CD4-positive, alpha-beta T cell treated with Interleukin-17A for 1 hour (primary cell): ENCODE results near the gene ZNF747.
"Not testable (repeated sequence)": the region's sequence is repeated elsewhere in the genome, so short reads cannot be mapped to it uniquely, and the experiment has no call there.

Source experiments
- DNase-seq: peaks from one replicate; pipeline ENCODE4 v3.0.0-alpha.2; 2020

ZNF747 gene

DNA sequence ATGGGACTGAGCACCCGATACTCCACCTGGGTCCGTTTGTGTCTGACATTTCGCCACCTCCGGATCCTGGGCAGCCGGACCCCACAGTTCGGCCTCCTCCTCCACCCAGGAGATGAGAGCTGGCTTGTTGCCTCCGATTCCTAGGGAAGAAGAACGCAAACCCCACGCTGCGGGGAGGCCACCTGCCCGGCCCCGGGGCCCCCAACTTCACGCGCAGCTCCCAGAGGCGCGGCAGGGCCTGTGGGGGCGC, 23.0 kb upstream of the ZNF747 start:
- DNase-seq, result no peak

DNA sequence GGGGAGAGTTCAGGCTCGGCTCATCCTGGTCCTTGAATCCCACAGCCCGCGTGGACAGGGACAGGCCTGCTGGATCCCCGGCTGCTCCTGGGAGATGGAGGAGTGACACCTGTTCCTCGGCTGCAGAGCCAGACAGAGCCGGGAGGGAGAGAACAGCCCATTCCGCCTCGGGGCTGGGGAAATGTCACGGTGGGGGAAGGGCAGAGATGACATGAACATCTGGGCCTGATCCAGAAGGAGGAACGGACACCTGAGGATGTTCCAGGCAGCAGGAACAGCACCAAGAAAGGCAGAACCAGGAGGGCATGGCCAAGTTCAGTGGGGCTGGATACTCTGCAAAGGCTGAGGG, 21.4 kb upstream of the ZNF747 start:
- DNase-seq, result no peak

DNA sequence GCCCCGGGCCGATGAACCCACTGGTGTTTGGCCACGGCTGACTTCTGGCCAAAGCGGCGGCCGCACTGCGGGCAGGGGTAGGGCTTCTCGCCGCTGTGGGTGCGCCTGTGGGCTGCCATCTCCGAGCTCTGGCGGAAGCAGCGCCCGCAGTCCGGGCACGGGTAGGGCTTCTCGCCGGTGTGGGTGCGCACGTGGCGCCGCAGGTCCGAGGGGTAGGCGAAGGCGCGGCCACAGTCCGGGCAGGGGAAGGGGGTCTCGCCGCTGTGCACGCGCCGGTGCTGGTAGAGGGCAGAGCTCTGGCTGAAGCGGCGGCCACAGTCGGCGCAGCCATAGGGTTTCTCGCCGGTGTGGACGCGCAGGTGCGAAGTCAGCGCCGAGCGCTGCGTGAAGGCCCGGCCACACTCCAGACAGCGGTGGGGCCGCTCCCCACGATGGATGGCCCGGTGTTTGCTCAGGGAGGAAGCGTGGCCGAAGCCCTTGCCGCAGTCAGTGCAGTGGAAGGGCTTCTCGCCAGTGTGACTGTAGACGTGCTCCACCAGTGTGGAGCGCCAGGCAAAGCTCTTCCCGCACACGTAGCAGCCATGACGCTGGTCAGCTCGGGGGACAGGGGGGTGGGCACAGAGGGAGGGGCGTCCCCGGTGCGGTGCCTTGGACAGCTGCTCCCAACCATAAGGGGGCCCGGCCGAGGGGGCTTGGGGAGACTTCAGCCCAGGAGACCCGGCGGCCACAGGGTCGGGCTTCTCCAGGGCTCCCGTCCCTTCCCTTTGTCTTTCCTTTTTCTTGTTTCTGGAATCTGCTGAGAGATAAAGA, 20.9 kb upstream of the ZNF747 start:
- no peak for DNase-seq

DNA sequence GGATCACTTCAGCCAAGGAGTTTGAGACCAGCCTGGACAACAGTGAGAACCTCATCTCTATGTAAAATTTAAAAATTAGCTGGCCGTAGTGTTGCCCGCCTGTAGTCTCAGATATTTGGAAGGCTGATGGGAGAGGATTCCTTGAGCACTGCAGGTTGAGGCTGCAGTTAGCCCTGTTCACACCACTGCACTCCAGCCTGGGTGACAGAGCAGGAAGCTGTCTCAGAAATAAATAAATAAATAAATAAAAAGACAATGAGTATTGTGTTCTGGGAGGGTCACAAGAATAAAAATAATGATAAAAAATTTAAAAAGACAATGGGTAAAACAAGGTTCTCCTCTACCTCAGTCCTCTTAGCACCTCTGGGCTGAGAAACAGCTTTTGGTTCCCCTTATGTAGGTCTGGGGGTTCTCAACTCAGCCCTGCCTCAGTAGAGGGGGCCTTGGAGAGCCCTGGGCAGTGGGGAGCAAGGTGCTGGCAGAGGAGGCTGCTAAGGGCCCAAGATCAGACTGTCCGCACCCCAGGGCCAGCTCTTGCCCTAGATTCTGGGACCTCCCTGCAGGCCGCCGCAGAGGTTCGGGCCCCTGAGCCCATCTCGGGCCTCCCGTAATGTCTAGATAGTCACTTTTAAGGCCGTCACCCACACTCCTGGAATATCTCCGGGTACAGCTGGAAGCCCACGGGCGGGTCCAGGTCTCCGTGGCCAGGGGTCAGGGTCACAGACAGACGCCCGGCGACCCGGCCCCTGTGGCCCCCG, 20.1 kb upstream of the ZNF747 start:
- DNase-seq, result no peak

DNA sequence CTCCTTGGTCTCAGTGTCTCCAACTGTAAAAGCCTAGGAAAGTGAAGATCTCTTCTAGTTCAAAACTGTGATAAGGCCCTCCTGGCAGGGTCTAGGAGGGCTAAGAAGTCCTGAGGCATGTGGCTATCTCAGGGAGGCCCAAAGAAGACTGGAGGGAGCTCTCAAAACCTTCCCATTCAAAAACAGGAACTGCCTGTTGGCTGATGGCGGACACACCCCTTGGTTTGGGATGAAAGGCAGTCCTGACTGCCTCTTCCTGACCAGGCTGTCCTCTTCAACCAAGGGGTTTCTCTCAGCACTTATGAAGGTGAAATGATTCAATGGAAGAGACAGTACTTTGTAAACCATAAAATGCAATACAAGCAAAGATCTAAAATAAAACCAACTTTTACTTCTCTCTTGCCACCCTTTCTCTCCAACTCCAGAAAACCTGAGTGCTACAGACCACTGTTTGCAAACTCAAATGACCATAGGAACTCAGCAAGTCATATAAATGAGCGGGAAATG, 18.8 kb upstream of the ZNF747 start:
- DNase-seq, result no peak

DNA sequence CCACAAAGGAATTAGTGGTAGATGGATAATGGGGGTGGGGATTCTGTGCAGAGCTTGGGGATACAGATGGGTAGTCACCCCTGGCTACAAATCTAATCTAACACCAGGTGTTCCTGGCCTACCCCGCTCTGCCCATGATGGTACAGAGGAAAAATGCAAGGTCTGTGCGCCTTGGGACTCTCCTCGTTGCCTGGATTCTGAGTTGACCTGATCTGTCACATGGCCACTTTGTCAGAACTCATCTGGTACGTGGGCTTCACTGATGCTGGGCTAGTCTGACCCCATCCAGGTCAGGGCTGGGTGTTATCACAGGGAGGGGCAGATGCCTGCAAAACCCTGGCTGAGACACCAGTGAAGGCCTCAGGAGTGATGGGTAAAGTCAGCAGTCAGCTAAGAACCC, 18.3 kb upstream of the ZNF747 start:
- DNase-seq, result no peak

DNA sequence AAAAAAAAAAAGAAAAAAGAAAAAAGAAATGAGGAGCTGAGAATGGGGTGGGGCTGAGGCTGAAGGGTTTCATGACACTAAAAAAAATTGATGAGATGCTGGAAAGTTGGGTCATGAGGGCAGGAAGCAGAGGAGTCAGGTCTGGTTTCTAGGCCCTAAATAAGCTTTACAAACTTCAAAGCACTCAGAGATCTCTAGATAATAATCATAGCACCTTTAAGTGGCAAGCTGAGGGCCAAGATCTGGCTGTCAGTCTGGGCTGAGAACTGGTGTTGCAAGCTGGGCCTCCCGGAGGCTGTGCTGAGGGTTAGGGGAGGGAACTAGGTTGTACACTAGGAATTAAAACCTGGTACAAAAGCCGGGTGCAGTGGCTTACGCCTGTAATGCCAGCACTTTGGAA, 17.1 kb upstream of the ZNF747 start:
- peak; percentile 90 for DNase-seq

DNA sequence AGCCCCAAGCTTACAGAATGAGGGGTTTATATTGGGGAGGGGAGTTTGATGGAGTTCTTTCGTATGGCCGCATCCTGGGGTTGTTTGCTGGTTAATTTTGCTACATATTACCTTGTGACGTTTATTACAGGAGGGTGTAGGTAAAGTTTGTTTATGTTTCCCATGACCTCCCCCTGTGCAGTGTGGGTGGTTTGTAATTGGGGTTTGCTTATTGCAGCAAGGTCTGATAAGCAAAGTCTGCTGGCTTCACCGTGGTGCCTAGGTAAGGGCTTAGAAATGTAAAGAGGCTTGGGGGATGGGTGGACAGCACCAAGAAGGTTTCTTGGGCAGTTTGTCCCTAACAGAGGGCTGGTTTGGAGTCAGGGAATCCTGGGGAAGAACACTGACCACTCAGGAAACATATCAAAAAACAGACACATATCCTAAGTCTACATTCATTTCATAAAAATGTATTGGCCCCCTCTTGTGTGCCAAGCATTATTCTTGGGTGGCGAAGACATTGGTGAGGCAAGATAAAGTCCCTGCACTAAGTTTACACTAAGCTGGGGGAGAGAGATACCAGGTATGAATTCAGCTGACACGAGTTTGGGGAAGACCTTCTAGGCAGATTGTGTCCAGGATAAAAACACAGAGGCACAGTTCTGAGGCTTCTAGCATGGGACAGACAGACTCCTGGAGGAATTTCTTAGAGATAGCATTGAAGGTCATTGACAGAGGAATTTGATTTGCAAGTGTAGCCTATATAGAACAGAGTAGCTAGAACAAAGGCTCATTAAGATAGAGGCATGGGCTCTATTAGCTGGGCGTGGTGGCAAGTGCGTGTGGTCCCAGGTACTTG, 14.0 kb upstream of the ZNF747 start:
- no peak for DNase-seq

DNA sequence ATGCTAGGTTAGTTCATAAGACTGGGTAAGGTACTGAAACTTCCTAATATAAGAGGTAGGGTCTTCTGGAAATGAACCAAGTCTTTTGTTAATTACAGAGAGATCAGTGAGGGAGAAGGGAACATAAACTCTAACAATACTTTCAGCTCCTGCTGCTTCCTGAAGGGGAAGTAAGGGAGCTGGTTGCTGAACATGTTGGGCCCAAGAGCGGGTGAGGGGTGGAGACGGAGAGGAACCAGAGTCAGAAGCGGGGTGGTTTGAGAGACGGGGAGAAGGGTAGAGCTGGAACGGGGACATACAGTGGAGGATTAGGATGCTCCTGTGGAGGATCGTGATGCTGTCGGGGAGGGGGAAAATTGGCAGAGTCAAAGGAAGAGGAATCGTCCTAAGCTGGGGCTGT, 11.5 kb upstream of the ZNF747 start:
- DNase-seq, result no peak

DNA sequence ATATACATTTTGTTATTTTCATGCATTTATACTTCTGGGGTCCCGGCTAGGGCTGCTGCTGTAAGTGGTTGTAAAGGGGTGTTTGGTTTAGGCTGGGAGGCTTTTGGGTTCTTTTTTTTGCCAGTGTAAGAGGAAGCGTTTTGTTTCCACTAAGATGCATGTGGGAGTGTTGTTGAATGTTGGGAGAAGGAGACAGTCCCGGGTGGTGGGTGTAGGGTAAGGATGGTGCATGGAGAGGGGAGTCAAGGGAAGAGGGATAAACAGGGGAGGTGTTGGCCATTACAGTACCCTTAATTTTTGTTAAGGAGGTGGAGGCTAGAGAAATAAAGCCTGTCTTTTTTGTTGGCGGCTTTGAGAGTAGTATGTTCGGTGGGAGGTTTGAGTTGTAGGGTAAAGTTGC, 8.4 kb upstream of the ZNF747 start:
- DNase-seq, result no peak

DNA sequence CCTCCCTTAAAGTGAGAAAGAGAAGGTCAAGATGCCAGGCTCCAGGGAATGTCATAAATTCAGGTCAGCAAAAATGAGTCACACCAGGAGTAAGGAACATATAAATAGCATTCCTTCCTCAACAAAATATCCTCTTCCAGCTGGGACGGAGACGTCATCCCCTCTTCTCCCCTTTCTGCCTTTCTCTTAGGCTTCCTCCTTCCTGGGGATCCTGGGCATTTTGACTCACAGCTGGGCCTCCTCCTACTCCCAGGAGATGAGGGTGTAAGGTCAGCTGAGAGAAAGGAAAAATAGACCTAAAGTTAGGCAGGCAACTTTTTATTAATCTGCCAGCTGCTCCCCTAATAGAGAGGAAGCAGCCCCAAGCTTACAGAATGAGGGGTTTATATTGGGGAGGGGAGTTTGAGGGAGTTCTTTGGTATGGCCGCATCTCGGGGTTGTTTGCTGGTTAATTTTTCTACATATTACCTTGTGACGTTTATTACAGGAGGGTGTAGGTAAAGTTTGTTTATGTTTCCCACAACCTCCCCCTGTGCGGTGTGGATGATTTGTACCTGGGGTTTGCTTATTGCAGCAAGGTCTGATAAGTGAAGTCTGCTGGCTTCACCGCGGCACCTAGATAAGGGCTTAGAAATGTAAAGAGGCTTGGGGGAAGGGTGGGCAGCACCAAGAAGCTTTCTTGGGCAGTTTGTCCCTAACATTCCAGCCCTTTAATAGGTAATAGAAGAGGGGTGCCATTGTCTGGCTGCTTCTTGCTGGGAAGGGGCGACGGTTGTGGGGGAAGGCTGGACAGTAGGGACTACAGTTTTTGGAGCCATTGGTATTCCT, 7.1 kb upstream of the ZNF747 start:
- DNase-seq, result no peak

DNA sequence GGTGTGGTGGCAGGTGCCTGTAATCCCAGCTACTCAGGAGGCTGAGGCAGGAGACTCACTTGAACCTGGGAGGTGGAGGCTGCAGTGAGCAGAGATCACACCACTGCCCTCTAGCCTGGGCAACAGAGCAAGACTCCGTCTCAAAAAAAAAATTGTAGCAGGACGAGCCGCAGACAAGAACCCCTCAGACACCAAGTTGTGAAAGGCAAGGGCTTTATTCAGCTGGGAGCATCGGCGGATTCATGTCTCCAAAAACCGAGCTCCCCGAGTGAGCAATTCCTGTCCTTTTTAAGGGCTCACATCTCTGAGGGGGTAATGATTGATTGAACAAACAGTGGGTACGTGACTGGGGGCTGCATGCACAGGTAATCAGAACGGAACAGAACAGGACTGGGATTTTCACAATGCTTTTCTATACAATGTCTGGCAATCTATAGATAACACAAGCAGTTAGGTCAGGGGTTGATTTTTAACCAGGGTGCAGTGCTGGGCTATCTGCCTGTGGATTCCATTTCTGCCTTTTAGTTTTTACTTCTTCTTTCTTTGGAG, 6.3 kb upstream of the ZNF747 start:
- DNase-seq, result not testable (repeated sequence)

DNA sequence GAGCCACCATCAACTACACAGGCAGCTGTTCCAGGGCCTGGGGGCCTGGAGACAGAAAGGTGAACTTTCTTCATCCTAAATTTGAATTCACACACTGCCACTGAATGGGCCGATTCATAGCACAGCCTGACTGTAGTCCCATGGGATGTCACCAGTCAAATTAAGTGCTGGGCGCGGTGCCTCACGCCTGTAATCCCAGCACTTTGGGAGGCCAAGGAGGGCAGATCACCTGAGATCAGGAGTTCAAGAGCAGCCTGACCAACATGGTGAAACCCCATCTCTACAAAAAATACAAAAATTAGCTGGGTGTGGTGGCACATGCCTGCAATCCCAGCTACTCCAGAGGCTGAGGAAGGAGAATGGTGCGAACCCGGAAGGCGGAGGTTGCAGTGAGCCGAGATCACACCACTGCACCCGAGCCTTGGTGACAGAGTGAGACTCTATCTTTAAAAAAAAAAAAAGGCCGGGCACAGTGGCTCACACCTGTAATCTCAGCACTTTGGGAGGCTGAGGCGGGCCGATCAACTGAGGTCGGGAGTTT, 5.4 kb upstream of the ZNF747 start:
- DNase-seq, result not testable (repeated sequence)

DNA sequence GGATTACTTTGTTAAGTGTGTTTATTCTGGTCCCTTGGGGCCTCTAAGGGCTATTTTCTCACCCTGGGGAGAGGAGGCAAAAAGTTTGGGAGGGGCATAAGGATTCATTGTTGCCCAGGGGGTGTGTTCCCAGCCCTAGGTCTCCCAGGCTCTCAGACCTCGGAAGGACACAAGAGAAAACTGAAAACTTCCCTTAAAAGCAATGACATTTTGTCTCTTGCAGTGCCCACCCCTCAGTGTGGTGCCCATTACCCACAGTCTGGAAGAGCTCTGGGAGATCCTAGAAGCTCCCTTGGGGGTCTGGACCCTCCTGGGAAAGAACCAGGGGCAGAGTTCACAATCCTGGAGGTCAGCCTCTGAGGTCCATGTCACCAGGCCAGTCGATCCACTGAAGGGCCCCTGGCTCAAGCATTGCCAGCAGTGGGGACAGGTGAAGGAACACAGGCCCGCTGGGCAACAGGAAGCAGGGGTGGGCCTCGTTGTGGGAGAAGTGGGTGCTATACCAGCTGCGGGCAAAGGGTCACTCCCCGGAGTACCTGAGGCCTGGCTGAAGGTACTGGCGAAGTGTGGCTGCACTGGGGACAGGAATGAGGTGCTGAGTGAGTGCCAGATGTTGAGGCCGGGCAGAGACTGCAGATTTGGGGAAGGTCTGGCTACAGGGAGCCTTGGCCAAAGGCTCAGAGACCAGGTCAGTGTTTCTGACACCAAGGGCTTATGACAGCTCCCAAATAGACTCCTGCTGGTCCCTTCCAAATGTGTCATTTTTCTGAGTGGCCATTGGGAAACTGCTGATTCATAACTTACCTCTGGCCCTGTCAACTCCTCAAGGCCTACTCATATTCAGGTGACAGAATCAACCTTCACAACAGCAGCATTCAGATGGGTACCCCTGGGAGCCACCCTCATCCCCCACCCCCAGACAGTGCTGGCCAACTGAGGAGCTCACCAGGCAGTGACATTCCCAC, 4.6 kb upstream of the ZNF747 start:
- DNase-seq, result no peak

DNA sequence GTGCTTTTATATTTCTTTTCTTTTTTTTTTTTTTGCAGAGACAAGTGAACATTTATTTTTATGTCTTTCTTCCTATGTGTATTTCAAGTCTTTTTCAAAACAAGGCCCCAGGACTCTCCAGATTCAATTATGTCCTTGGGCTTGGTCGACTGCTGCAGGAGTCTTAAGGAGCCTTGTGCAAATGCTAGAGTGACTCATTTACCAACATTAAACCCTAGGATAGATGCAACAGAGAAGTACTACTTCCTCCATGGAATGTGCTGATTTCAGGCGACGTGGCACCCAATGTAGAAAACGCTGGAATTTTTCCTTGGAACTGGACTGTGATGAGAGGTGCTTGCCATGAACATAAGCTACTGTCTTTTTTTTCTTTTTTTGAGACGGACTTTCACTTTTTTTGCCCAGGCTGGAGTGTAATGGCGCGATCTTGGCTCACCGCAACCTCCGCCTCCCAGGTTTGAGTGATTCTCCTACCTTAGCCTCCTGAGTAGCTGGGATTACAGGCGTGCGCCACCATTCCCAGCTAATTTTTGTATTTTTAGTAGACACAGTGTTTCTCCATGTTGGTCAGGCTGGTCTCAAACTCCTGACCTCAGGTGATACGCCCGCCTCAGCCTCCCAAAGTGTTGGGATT, 1.9 kb upstream of the ZNF747 start:
- not testable (repeated sequence) for DNase-seq

DNA sequence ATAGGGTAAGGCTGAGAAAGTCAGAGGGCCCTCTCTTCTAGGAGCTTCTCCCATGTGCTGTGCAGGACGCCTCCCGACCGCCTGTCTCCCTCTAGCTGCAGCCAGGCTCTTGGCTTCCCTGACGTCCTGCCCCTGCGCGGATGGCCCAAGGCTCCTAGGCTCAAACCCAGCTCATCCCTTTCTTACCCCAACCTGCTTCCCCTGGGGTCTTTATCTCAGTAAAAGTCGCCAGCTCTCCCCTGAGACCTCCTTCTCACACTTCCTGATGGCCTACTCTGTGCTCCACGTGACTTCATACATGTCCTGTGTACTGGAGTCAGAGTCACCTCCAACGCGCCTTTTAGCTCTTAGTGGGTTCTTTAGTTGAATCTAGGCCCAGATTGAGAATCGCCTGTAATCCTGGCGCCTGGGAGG, 1.1 kb upstream of the ZNF747 start:
- DNase-seq, result peak; percentile 68

DNA sequence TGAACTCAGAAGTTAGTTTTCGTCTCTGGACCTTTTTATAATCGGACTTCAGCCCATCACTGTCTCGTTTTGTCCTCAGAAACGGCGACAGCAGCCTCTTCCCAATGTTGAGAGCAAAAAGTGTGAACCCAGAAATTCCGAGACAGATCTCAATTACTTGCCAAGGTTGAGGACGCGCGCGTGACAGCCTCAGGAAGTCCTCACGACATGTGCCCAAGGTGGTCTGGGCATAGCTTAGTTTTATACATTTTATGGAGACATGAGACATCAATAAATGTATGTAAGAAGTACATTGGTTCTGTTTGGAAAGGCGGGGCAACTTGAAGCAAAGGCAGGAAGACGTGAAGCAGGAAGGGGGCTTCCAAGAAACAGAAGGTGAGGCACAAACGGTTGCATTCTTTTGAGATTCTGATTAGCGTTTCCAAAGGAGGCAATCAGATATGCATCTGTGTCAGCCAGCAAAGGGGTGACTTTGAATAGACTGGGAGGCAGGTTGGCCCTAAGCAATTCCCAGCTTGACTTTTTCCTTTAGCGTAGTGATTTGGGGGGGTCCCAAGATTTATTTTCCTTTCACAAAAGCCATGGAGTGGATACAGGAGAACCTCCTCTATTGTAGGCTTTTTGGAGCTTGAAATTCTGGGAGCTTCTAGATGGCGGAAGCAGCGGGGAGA, 583 bp upstream of the ZNF747 start:
- no peak for DNase-seq

DNA sequence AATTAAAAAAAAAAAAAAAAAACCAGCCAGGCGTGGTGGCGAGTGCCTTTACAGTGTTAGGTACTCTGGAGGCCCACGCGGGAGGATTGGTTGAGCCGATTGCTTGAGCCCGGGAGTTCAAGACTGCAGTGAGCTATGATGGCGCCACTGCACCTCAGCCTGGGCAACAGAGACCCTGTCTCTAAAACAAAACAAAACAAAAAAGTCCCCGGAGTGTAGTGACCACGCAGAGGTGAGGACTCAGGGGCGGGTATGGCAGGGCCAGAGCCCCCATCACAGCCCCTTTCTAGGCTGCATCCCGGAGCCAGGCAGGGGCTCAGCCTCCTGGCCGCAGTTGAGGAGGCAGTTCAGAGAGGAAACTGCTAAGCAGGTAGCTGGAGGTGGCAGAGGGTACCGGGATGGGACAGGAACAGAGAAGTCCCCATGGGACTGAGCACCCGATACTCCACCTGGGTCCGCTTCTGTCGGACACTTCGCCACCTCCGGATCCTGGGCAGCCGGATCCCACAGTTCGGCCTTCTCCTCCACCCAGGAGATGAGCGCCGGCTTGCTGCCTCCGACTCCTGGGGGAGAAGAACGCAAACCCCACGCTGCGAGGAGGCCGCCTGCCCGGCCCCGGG, 800 bp downstream of the ZNF747 start:
- DNase-seq, result peak; percentile 32

DNA sequence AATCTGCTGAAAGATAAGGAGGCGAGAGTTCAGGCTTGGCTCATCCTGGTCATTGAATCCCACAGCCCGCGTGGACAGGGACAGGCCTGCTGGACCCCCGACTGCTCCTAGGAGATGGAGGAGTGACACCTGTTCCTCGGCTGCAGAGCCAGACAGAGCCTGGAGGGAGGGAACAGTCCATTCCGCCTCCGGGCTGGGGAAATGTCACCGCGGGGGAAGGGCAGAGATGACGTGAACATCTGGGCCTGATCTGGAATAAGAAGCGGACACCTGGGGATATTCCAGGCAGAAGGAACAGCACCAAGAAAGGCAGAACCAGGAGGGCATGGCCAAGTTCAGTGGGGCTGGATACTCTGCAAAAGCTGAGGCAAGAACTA, 1.5 kb downstream of the ZNF747 start:
- DNase-seq, result no peak
